GM23338 (cell line): Measurements from ENCODE around the gene TBC1D30. TPM values are rescaled to one million over a fixed set of nuclear protein-coding genes. Genes with fewer than 3 reads are reported as not detected.

Experiments
- ATAC-seq: fragments of 200-7000 bp; cut with Tn5 transposase; 3 replicates; pipeline ENCODE4 v1.9.1; 2020
- DNase-seq: peaks from one replicate; pipeline ENCODE4 v3.0.0-alpha.2; 2015; ENCODE audit warnings: low spot score
- H2AFZ ChIP-seq: fragments of 200-600 bp; sonication (generic); 2 replicates; pipeline ENCODE4 v1.8.0; 2016; ENCODE audit warnings: antibody characterized with exemption, mild to moderate bottlenecking, moderate library complexity
- H3F3A ChIP-seq: fragments of 200-600 bp; sonication (generic); replicated peaks from 2 replicates; pipeline ENCODE4 v1.8.0; 2017; ENCODE audit warnings: antibody characterized with exemption, mixed run types, low read depth
- H3K27ac ChIP-seq: fragments of 200-600 bp; sonication (generic); 2 replicates; pipeline ENCODE4 v1.6.1; 2016; ENCODE audit warnings: low read depth
- H3K27me3 ChIP-seq: fragments of 200-600 bp; sonication (generic); 2 replicates; pipeline ENCODE4 v1.8.0; 2016; ENCODE audit warnings: mild to moderate bottlenecking, mixed run types, moderate library complexity; ENCODE audit not compliant: insufficient read depth
- H3K36me3 ChIP-seq: fragments of 200-600 bp; sonication (generic); 2 replicates; pipeline ENCODE4 v1.8.0; 2016; ENCODE audit warnings: mild to moderate bottlenecking; ENCODE audit not compliant: insufficient read depth
- H3K4me1 ChIP-seq: fragments of 200-600 bp; sonication (generic); 2 replicates; pipeline ENCODE4 v1.8.0; 2016; ENCODE audit warnings: mild to moderate bottlenecking, moderate library complexity; ENCODE audit not compliant: insufficient read depth
- H3K4me2 ChIP-seq: fragments of 200-600 bp; sonication (generic); 2 replicates; pipeline ENCODE4 v1.7.1; 2017; ENCODE audit warnings: mixed run types
- H3K4me3 ChIP-seq: fragments of 200-600 bp; sonication (generic); 2 replicates; pipeline ENCODE4 v1.6.1; 2016; ENCODE audit warnings: mixed run types
- H3K79me2 ChIP-seq: fragments of 200-600 bp; sonication (generic); replicated peaks from 2 replicates; pipeline ENCODE4 v1.8.0; 2017; ENCODE audit warnings: mild to moderate bottlenecking; ENCODE audit not compliant: insufficient read depth
- H3K9me2 ChIP-seq: fragments of 200-600 bp; sonication (generic); 2 replicates; pipeline ENCODE4 v1.8.0; 2017; ENCODE audit not compliant: insufficient read depth
- H4K20me1 ChIP-seq: fragments of 200-600 bp; sonication (generic); replicated peaks from 2 replicates; pipeline ENCODE4 v1.8.0; 2017; ENCODE audit warnings: mild to moderate bottlenecking; ENCODE audit not compliant: insufficient read depth
- H3K27ac Mint-ChIP-seq: 2 replicates; pipeline ENCODE4 v1.8.0; 2020; ENCODE audit warnings: inconsistent platforms, mild to moderate bottlenecking, moderate library complexity, mixed read lengths
- H3K27me3 Mint-ChIP-seq: 3 replicates; pipeline ENCODE4 v1.8.0; 2022; ENCODE audit warnings: low read depth, mild to moderate bottlenecking, moderate library complexity, mixed read lengths, inconsistent platforms; ENCODE audit not compliant: insufficient read depth, poor library complexity
- H3K36me3 Mint-ChIP-seq: 3 replicates; pipeline ENCODE4 v1.8.0; 2021; ENCODE audit warnings: low read depth, mild to moderate bottlenecking, inconsistent platforms, moderate library complexity, mixed read lengths
- H3K4me1 Mint-ChIP-seq: 3 replicates; pipeline ENCODE4 v1.8.0; 2020; ENCODE audit warnings: mild to moderate bottlenecking, inconsistent platforms, mixed read lengths
- H3K4me3 Mint-ChIP-seq: 3 replicates; pipeline ENCODE4 v1.8.0; 2021; ENCODE audit warnings: moderate library complexity, mild to moderate bottlenecking, inconsistent platforms, mixed read lengths
- H3K9me3 Mint-ChIP-seq: 3 replicates; pipeline ENCODE4 v1.8.0; 2020; ENCODE audit warnings: moderate library complexity, mild to moderate bottlenecking, inconsistent platforms, mixed read lengths
- CTCF ChIP-seq, 2 experiments: fragments of 200-600 bp in 1 of 2; sonication (generic) in 1 of 2; conservative IDR thresholded peaks; 2 replicates each; pipeline versions ENCODE4 v1.5.1 to v1.6.1; 2016 to 2017; ENCODE audit warnings: antibody characterized with exemption in 2 of 2, low read depth in 2 of 2, mild to moderate bottlenecking in 2 of 2, moderate library complexity in 1 of 2
- EZH2 ChIP-seq: fragments of 200-600 bp; sonication (generic); IDR thresholded peaks from one replicate; pipeline ENCODE4 v1.8.0; 2017; ENCODE audit warnings: antibody characterized with exemption, mild to moderate bottlenecking, low read depth; ENCODE audit not compliant: unreplicated experiment
- EZH2phosphoT487 ChIP-seq: fragments of 200-600 bp; sonication (generic); IDR thresholded peaks from one replicate; pipeline ENCODE4 v1.8.1; 2018; ENCODE audit warnings: antibody characterized with exemption; ENCODE audit not compliant: unreplicated experiment
- POLR2AphosphoS5 ChIP-seq: IDR thresholded peaks from 2 replicates; pipeline ENCODE4 v1.6.1; 2016; ENCODE audit warnings: antibody characterized with exemption, low read depth
- STAT1 ChIP-seq: IDR thresholded peaks from one replicate; pipeline ENCODE4 v1.6.1; 2016; ENCODE audit warnings: antibody characterized with exemption; ENCODE audit not compliant: unreplicated experiment
- ZNF114 ChIP-seq: fragments of 250-450 bp; sonication (Bioruptor Pico); IDR thresholded peaks from 2 replicates; pipeline ENCODE4 v1.5.0; 2020; ENCODE audit warnings: mild to moderate bottlenecking, moderate library complexity
- ZNF331 ChIP-seq: fragments of 250-450 bp; sonication (Bioruptor Pico); IDR thresholded peaks from 2 replicates; pipeline ENCODE4 v1.5.0; 2020; ENCODE audit warnings: low read depth, mild to moderate bottlenecking, moderate library complexity
- ZNF462 ChIP-seq: fragments of 250-450 bp; sonication (Bioruptor Pico); IDR thresholded peaks from 2 replicates; pipeline ENCODE4 v1.5.0; 2020; ENCODE audit warnings: mild to moderate bottlenecking, moderate library complexity
- polyA plus RNA-seq: library from polyadenylated mRNA; unstranded; fragments of >200 nt; fragmentation: Nextera tagmentation; extraction: Ambion mirVana; gene quantifications from 2 replicates; pipeline ENCODE4 v1.2.1, GENCODE V29; 2016
- total RNA-seq: library from RNA; depleted of rRNA; stranded (reverse); fragments of >200 nt; shearing (Covaris generic); gene quantifications from 2 replicates; pipeline ENCODE4 v1.2.3, GENCODE V29; 2014

The TBC1D30 gene
- total and polyA plus RNA-seq, 2 experiments from 2014 or later, result 2.9 to 9.6 TPM

GRCh38 chr12:64836856-64837255 is 12.4 kb downstream of the TBC1D30 start (continued):
- TF ChIP-seq ZNF462 (CRISPR knock-in tag), result no peak

- no peaks in the 10 kb centered on the region for H3K79me2 ChIP-seq
- DNase-seq, result peak; percentile 8
- Mint-ChIP-seq H3K9me3 (peaks cover 3% of the 10 kb centered on the region; the same call in 2 of the 3 replicates), H3K4me3 (no peak overlapping the region), H3K27ac (peak overlapping the region; percentile 6; the same call in 1 of the 2 replicates), H3K27me3 (no peaks in the 10 kb centered on the region), H3K36me3 (peaks cover 5% of the 10 kb centered on the region; the same call in 1 of the 3 replicates), H3K4me1 (peaks cover 5% of the 10 kb centered on the region; the same call in 2 of the 3 replicates)
- H3F3A ChIP-seq, result no peaks in the 10 kb centered on the region
- H3K4me1 ChIP-seq, result no peaks in the 10 kb centered on the region
- H3K4me3 ChIP-seq, result no peak overlapping the region
- no peak overlapping the region for H3K4me2 ChIP-seq
- no peaks in the 10 kb centered on the region for H3K27me3 ChIP-seq
- no peaks in the 10 kb centered on the region for H3K36me3 ChIP-seq
- H2AFZ ChIP-seq, result no peak overlapping the region
- no peaks in the 10 kb centered on the region for H4K20me1 ChIP-seq
- no peaks in the 10 kb centered on the region for H3K9me2 ChIP-seq
- no peak overlapping the region for H3K27ac ChIP-seq
- peak; percentile 44; the same call in 2 of the 3 replicates for ATAC-seq
- no peak for TF ChIP-seq CTCF (conservative IDR thresholded peaks at IDR 0.05; ENCODE audit: low read depth in 2 of 2)
- no peak for TF ChIP-seq ZNF114
- no peak for TF ChIP-seq ZNF331 (CRISPR knock-in tag)
- no peak for TF ChIP-seq EZH2phosphoT487
- TF ChIP-seq POLR2AphosphoS5, result no peak
- no peak for TF ChIP-seq ZNF462 (CRISPR knock-in tag)
- no peak for TF ChIP-seq EZH2
- no peak for TF ChIP-seq STAT1
These were observed 13.0 kb downstream of the TBC1D30 start for GRCh38 chr12:64837427-64837826.
